Activated gamma-delta T cell (primary cell): ENCODE data around the gene APOH.

Experiments used
- DNase-seq: peaks from one replicate; lab custom pipeline; 2025; lab: John Stamatoyannopoulos, UW

The APOH gene

GRCh38 chr17:66234611-66235010, 5.4 kb upstream of the APOH start:
- DNase-seq: no peak

GRCh38 chr17:66233023-66233753, 4.0 kb upstream of the APOH start:
- DNase-seq: no peak

GRCh38 chr17:66230922-66231591, 1.8 kb upstream of the APOH start:
- no peak for DNase-seq

- no peak for DNase-seq
Measured at GRCh38 chr17:66229783-66230538, 746 bp upstream of the APOH start.

- DNase-seq: no peak
Measured at GRCh38 chr17:66227212-66228045, 1.8 kb downstream of the APOH start.

- no peak for DNase-seq
Measured at GRCh38 chr17:66222798-66223350, 6.3 kb downstream of the APOH start.

- DNase-seq: no peak
Measured at GRCh38 chr17:66221755-66222530, 7.3 kb downstream of the APOH start.

GRCh38 chr17:66221343-66221742, 7.9 kb downstream of the APOH start:
- DNase-seq: no peak

GRCh38 chr17:66220079-66220835, 9.0 kb downstream of the APOH start:
- no peak for DNase-seq

- no peak for DNase-seq
Measured at GRCh38 chr17:66215529-66215911, 13.7 kb downstream of the APOH start.

- DNase-seq: no peak
Measured at GRCh38 chr17:66214884-66215528, 14.2 kb downstream of the APOH start.

GRCh38 chr17:66211047-66211810, 18.0 kb downstream of the APOH start:
- DNase-seq: no peak

GRCh38 chr17:66210208-66210574, 19.0 kb downstream of the APOH start:
- no peak for DNase-seq

- DNase-seq: no peak
Measured at GRCh38 chr17:66207936-66208335, 21.3 kb downstream of the APOH start.

- DNase-seq: no peak
Measured at GRCh38 chr17:66203274-66204015, 25.8 kb downstream of the APOH start.

GRCh38 chr17:66200685-66201092, 28.5 kb downstream of the APOH start:
- no peak for DNase-seq

GRCh38 chr17:66198242-66198641, 31.0 kb downstream of the APOH start:
- DNase-seq: no peak

- no peak for DNase-seq
Measured at GRCh38 chr17:66192378-66192687, 36.9 kb downstream of the APOH start.
